Endometrial microvascular endothelial cells (primary cell): ENCODE measurements around the gene KIAA1671. TPM values are rescaled to one million over a fixed set of nuclear protein-coding genes. Genes with fewer than 3 reads are reported as not detected.

Experiments
- in situ Hi-C: cut with HindIII; loops from 2 replicates; pipeline ENCODE4 v1.10.0; 2017; ENCODE audit warnings: low sequenced_read_pairs, low pct_unique_long_range_greater_than_20kb; ENCODE audit errors: inconsistent ontology term
- total RNA-seq: library from RNA; depleted of rRNA; stranded (reverse); fragments of >200 nt; gene quantifications from one replicate; pipeline ENCODE4 v1.2.3, GENCODE V29; 2015; ENCODE audit errors: inconsistent ontology term

Gene KIAA1671
- total RNA-seq, 1 donor from 2014 or later = 17.8 TPM

DNA sequence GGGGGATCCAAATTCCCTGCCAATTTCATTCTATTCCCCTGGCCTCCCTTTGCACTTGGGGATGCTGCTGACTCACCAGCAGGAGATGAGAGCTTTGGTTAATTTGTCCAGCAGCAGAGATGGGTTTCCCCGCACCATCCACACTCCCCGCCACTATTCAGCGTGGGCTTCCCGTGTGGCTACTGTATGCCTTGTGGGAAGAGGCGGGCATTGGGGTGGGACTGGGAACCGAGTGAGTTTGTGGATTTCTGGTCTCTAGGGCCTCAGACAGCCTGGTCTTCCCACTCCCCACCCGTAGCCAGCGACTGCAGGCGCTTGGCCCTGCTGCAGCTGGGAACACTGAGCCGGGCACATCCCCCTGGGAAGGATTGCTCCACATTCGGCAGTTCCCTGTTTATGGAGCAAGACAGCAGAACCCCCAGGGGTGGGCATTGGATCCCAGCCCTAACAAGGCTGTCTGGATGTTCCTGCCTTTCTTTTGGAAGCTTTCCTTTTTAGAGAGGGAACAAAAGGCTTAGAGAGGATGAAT lies 23.4 kb downstream of the KIAA1671 start:
- in situ Hi-C loops = no loop called here

DNA sequence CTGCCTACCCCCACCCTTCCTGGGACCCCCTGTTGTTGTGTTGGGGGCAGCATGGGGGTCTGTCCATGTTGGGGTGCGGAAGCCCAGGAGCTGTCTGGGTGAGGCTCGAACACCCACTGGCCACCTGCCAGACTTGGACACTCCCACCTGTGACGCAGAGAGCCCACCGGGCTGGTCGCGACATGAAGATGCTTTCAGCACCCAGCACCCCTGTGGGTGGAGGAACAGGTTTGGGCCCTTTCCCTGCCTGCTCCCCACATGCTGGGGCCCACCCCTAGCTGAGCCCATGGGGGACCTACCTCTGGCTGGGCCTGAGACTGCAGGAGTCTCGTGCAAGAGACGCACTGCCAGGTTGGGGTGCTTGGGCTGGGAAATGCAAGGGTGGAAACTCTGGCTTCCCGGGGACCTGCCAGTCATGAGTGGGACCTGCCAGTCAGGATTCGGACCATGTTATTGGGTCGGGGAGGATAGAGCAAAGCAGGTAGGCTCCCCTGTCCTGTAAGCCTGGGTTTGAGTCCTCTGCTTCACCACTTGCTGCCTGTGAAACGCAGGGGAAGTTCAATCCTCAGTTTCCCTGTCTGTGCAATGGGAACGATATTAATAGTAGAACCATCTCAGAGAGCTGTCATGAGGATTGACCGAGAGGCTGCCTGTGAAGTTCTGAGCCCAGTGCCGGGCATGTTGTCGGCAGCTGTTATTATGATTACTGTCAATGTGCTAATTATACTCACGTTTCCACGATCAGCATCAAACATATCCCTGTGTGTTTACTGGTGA lies 24.1 kb downstream of the KIAA1671 start:
- in situ Hi-C loops = no loop called here

DNA sequence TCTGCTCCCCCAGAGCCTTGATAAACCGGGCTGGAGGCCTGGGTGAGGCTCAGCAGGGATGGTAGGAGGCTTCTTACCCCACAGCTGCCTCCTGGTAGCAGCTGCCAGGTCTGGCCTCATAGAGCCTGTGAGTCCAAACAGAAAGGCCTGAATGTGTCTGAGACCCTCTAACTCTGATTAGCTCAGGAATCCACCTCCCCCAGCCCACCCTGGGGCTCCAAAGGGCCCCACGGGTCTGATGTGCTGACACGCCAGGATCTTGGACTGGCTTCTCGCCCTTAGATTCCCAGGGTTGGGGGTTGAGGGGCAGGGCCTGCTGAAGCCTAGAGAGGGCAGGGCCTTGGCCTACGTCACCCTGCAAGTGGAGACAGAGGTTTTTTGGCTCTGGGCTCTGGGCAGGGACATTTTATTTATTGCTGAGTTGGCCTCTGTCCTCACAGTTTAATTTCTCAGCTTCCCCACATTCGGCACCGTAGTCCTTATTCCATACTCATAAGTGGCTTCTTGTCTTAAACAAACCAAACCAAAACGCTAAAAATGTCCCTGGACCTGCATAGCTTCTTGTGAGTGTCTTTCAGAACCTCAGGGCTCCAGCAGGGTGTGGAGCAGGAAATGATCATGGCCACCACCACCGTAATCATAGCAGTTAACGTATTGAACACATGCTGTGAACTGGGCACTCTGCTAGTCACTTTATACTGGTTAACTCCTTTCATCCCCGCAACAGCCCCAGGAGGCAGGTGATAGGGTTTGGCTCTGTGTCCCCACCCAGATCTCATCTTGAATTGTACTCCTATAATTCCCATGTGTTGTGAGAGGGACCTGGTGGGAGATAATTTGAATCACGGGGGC lies 25.1 kb downstream of the KIAA1671 start:
- in situ Hi-C loops = no loop called here

DNA sequence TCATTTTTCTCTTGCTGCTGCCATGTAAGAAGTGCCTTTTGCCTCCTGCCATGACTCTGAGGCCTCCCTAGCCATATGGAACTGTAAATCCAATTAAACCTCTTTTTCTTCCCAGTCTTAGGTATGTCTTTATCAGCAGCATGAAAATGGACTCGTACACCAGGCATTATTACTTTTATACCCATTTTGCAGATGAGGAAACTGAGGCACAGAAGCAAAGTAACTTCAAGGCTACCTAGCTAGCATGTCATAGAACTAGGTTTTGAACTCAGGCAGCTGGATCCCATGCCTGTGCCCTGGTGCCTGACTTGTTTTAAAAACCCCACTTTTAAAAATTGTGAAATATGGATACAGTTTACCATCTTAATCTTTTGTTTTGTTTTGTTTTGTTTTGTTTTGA lies 25.8 kb downstream of the KIAA1671 start:
- in situ Hi-C loops = no loop called here

DNA sequence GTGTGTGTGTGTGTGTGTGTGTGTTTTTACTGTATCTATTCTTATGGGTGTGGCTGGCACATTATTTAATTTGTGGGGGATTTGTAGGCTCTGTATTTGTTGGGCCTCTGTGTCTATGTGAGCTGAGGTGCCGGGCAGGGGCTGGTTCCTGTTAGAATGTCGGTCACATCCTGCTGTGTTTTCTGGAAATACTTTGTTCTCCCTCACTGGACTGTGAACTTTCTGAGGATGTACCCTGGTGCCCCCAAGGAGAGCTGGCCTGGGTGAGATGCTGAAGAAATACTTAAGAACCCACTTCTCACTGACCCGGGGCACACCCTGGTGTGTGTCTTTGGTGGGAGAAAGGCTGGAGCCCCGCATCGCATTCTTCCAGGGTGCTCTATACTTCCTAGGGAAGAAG lies 28.6 kb downstream of the KIAA1671 start:
- in situ Hi-C loops = no loop called here

DNA sequence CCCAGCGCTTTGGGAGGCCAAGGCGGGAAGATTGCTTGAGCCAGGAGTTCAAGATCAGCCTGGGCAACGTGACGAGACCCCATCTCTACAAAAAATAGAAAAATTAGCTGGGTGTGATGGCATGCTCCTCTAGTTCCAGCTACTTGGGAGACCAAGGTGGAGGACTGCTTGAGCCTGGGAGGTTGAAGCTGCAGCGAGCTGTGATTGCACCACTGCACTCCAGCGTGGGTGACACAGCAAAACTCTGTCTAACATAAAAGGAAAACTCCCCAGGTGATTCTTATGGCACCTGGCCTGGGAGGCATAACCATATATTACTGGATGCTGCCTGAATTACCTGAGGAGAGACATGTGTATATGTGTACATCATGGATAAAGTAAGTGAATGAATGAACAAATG lies 29.1 kb downstream of the KIAA1671 start:
- in situ Hi-C loops = no loop called here

DNA sequence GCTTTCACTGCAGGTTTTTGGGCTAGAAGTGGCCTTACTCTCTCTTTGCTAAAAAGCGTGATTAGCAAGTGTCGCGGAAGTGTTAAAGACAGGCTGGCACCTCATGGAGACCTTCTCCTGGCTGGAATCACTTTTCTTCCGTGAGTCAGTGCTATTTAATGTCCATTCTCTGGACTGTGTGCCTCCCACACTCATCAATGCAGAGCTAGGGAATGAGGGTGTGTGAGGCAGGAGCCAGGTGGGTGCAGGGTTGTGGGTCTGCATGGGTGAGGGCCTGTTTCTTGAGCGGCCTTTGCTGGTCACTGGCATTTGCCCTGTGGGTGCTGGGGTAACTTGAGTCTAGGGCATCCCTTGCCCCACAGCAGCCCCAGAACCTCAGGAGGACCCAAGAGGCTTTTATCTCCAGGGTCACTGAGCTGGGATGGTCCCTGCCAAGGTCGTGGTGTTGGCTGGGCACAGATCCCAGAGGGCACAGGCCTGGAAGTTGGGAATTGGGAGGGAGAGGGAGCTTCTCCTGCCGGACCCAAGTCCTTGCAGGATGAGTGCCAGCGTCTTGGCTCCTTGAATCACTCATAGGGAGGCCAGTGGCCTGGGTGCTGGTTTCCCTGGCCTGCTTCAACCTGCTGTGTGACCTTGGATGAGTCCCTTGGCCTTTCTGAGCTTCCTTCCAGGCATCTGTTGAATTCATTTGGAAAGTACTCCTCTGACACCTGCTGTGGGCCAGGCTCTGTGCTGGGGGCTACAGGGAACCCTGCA lies 30.0 kb downstream of the KIAA1671 start:
- in situ Hi-C loops = no loop called here

DNA sequence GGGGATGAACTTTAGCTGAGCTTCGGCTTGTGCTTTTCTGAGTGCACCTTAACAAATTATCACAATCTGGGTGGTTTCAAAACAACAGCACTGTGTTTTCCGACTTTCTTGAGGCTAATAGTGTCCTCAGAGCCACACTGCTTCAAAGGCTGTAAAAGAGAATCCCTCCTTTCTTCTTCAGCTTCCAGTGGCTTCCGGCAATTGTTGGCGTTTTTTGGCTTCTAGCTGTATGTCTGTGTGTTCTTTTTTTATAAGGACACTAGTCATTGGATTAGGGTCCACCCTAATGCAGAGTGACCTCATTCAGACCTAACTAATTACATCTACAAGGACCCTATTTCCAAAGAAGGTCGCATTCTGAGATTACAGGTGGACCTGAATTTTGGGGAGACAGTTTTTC lies 30.6 kb downstream of the KIAA1671 start:
- in situ Hi-C loops = no loop called here

DNA sequence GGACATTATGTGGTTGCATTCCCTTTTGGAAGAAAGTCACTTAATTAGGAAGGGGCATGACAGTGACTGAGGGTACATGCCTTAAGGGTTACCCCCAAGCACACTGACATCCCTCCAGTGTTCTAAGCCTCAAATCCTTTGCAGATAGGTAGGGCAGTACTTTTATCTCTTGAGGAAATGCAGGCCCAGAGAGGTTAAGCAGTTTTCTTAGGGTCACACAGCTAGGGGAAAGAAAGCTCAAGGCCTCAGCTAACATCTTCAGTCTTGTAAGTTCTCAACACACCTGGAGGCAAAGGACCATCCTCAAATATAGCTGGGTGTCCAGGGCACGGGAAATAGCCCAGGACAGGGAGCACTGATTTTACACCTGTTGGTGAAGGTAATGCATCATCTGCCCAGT lies 31.6 kb downstream of the KIAA1671 start:
- in situ Hi-C loops = no loop called here

DNA sequence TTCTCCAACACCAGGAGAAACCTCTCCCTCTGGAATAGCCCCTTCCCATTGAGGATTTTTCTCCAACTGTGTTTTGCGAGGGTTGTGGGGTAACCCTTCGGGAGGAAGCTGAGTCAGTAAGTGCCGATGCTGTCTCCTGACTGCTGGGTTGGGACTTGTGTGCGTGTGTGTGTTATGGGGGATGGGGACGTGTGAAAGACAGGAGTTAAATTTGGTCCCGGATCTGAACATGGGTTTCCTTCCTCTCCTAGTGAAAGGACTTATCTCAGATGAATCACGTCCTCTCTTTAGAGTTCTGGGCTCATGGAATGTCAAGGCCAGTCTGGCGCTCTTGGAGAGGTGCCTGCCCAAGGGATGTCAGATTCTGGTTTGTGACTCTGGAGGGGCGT lies 33.3 kb downstream of the KIAA1671 start:
- in situ Hi-C loops = no loop called here

DNA sequence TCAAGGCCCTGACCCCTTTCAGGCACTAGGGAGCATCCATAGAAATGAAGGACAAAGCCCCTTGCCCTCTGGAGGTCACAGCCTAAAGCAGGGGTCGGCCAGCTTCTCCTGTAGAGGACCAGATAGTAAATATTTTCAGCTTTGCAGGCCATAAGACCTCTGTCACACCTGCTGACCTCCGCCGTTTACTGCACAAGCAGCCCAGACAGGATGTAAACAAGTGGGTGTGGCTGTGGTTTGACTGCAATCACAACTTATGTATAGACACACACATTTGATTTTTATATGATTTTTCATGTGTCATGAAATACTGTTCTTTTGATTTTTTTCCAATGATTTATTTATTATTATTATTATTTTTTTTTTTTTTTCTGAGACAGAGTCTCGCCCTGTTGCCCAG lies 34.3 kb downstream of the KIAA1671 start:
- in situ Hi-C loops = no loop called here

DNA sequence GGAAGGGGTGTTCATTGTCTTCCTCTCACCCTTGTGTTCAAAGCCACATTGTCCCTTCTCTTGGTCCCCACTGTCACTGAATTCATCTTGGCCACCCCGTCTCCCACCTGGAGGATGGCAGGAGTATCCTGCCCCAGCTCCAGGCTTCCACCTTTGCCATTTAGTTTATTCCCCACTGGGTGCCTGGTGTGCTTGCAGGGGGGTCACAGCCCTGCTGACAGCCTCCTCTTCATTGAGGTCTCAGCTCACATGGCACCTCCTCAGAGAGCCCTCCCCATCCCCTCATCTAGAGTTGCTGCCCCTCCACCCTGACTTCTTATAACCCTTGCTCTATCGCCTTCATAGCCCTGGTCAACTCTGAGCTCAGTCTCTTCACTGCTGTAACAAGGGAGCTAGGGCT lies 36.6 kb downstream of the KIAA1671 start:
- in situ Hi-C loops = no loop called here

DNA sequence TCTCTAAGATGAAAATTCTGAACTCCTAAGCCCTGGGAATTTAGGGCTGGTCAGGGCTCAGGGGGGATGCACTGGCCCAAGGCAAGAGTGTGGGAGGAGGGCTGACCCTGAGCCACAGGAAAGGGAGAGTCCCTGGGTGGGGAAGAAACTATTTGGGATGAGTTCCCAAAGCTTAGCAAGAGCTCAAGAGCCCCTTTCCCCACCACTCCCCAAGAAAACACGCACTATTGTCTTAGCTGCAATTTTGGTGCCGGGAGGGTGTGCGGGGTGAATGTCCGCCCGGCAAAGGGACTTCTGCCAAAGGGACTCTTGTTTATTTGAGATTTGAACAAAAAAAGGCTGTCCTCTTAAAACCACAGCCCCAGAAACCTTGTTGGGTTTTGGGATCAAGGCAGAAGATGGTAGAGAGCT lies 37.0 kb downstream of the KIAA1671 start:
- in situ Hi-C loops = no loop called here

DNA sequence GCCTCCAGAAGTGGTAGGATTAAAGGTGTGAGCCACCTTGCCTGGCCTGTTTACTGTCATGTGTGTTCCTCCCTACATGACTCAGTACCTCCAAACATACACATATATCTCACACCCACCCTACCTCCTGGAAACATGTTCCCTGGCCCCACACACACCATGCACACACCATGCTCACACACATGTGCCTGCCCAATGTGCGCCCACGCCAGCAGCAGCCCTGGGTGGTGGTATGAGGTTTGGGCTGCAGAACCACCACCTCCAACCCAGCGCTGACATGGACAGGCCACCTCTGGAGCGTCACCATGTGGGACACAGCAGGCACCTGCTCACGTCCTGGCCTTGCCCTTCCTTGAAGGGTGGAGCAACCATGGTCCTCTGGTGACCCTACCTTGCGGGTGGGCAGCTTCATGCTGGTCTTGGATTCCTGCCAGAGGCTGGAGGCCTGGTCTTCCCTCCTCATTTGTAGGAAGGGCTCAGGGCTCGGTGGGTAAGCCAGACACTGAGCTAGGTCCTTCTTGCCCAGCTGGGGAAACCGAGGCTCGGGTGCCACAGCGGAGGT lies 37.9 kb downstream of the KIAA1671 start:
- in situ Hi-C loops = no loop called here

DNA sequence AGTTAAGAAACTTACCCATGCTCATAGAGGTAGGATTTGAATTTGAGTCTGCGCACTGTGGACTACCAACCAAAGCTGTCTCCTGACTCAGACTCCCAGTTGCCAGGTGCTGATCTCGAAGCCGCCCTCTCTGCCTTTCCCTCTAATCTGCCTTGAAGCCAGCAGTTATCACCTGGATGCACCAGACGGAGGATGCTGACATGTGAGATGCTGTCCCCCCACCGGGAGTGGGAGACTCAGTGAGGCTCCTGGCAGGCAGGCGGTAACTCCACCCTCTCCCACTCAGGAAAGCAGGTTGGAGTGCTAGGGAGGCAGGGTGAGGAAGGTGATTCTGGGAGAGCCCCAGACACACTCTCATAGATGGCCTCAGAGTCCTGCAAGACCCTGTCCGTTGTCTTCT lies 40.4 kb downstream of the KIAA1671 start:
- in situ Hi-C loops = no loop called here

DNA sequence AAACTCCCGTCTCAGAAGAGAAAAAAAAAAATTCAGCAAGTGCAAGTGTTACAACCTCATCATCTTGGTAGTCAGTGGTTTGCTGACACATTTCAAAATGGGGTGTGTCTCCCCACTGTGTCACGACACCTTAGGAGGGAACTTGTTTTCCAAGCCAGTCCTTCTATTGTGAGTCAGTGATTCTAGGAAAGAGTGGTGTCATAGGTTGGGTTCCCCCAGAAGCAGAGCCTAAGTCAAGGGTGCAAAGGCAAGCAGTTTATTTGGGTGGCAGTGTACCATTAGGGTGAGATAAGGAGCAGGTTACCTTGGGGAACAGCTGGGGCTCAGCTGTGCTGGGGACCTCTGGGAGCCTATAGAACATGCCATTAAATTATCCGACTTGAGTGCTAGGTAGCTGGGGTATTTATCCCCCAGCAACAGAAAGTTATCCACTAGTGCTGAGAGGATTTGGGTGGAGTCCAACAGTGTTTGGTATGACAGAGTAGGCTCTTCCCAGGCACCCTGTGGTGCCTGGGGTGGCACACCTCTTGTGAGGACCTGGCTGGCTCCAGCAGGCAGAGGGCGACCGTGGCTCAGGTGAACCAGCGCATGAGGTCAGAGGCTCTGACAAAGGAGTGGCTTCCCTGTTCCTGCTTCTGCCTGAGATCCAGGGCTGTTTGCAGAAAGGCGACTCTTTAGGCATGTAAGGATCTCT lies 41.7 kb downstream of the KIAA1671 start:
- in situ Hi-C loops = no loop called here

DNA sequence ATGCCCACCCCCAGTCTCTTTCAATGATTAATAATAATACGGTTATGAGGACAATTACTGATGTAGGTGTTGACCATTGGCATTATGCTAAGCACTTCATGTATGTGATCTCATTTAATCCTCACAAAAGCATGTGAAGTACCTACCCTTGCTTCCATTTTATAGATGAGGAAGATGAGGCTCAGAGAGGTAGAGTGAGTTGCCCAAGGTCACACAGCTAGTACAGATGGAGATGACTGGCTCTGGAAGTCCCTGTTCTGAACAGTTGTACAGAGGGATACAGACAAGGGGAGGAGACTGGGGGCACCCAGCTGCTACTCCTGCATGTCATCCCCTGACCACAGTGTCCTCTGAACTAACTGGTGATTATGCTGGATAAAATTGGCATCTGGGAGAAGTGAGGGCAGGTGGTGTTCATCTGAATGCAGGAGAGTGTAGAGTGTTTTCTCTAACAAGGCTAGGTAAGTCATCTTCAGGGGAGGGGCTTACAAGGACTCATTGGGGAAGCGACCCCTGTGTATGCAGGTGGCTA lies 43.2 kb downstream of the KIAA1671 start:
- in situ Hi-C loops = no loop called here

DNA sequence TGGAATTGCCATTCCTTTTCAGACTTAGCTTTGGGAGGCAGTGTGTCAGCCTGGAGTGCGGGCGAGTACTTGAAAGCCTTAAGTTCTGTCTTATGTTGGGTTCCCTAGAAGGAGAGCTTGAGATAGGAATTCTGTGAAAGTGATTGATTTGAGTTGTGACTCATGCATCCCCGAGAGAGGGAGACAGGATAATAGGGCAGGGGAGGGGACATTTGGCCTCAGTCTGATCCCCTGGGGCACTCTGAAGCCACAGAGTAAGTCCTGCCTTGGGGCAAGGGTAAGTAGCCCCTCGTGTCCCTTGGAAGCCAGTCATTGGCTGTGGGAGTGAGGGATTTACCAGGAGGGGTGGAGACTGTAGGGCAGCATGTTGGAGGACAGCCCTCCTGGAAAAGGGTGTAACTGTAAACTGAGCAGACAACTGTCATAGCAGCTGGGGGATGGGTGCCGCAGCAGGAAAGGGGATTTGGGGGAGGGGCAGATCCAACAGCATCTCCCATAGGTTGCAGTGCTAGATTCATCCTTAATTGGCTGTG lies 44.0 kb downstream of the KIAA1671 start:
- in situ Hi-C loops = no loop called here
